Measurements from ENCODE around the gene MCF2L2.
A peak's percentile ranks its signal among the peaks of the same experiment; 100 is the strongest.
"Not testable (repeated sequence)": the region's sequence is repeated elsewhere in the genome, so short reads cannot be mapped to it uniquely, and the experiment has no call there.

MCF2L2 gene

DNA sequence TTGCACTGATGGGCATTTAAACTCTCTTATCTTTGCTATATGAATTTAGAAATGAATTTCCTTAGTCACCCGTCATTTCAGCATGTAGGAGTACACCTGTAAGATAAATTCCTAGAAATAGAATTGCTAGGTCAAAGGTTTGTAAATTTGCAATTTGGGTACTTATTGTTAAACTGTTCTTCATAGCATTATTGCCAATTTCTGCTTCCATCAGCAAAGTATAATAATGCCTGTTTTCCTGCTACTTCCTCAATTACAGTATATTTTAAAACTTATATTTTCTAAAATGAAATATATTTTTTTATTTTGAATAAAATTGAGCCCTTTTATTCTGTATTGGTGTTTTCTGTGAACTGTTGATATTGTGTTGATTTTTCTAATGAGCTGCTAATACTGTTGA, 16.3 kb upstream of the MCF2L2 start:
- DNase-seq (no peak), ATAC-seq (no peak)

DNA sequence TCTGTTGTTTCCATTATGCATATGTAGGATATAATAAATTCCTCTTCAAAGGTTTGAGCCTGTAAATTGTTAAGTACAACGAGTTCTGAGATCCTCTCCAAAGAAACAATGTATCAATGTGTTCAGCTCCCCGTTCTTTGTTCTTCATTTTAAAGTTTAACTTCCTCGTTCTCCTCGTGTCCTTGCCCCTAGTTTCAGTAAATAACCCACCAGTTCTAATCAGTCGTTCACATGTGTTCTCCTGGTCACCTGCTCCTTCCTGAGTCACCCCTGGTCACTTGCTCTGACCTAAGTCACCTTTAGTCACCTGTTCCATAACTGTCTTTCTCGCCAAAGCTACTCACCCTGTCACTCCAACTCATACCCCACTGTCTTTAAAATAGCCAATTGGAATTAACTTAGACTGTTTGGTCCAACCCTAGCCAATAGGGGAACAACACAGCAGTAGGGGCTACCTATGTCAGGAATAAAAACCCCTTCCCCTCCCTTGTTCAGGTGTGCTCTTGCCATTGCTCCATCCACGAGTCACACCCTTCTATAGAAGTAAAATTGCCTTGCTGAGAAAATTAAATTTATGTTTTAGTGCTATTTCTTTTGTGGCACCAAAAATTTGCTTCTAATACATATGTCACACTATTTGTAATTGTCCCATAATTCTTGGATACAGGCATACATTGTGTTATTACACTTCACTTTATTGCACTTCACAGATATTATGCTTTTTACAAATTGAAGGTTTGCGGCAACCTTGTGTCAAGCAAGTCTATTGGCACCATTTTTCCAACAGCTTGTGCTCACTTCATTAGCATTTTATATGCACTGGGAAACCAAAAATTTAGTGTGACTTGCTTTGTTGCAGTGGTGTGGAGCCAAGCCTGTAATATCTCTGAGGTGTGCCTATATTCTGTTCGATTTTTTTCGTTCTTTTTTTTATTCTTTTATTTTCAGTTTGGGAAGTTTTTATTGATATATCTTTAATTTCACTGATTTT, 15.3 kb upstream of the MCF2L2 start:
- DNase-seq, result no peak
- no peak for ATAC-seq

- no peak for ATAC-seq
- DNase-seq, result no peak
Observed at GRCh38 chr3:183442994-183443393, 14.6 kb upstream of the MCF2L2 start.

DNA sequence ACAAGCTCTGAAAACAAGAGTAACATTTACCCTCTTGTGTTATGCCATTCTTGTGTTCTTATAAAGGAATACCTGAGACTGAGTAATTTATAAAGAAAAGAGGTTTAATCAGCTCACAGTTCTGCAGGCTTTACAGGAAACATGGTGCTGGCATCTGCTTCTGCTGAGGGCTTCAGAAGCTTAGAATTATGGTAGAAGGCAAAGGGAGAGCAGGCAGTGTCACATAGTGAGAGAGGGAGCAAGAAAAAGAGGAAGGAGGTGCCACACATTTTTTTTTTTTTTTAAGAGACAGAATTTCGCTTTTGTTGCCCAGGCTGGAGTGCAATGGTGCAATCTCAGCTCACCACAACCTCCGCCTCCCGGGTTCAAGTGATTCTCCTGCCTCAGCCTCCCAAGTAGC, 12.1 kb upstream of the MCF2L2 start:
- not testable (repeated sequence) for DNase-seq, ATAC-seq

DNA sequence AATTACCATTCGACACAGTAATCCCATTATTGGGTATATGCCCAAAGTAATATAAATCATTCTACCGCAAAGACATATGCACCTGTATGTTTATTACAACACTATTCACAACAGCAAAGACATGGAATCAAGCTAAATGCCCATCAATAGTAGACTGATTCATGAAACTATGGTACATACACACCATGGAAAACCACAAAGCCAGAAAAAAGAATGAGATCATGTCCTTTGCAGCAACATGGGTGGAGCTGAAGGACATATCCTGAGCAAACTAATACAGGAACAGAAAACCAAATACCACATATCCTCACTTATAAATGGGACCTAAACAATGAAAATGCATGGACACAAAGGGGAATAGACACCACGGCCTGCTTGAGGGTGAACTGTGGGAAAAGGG, 11.1 kb upstream of the MCF2L2 start:
- DNase-seq (no peak), ATAC-seq (no peak)

DNA sequence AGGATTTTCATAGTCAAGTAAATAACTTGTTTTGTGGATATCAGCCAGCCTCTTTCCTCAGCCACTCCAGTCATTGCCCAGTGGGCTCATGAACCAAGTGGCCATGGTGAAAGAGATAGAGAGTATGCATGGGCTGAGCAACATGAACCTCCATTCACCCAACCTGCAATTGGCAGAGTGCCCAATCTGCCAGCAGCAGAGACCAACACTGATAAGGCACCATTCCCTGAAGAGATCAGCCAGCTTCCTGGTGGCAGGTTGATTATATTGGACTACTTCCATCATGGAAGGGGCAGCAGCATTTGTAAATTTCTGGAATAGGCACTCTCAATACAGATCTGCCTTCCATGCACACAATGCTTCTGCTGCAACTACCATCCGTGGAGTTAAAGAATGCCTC, 10.3 kb upstream of the MCF2L2 start:
- no peak for DNase-seq
- no peak for ATAC-seq

GRCh38 chr3:183437666-183438564, 9.5 kb upstream of the MCF2L2 start:
- DNase-seq (no peak), ATAC-seq (no peak)

GRCh38 chr3:183437061-183437460, 8.6 kb upstream of the MCF2L2 start:
- no peak for ATAC-seq

GRCh38 chr3:183435661-183436060, 7.2 kb upstream of the MCF2L2 start:
- ATAC-seq (peak; percentile 73), DNase-seq (no peak)

More at GRCh38 chr3:183437061-183437460, 8.6 kb upstream of the MCF2L2 start:
- no peak for DNase-seq

DNA sequence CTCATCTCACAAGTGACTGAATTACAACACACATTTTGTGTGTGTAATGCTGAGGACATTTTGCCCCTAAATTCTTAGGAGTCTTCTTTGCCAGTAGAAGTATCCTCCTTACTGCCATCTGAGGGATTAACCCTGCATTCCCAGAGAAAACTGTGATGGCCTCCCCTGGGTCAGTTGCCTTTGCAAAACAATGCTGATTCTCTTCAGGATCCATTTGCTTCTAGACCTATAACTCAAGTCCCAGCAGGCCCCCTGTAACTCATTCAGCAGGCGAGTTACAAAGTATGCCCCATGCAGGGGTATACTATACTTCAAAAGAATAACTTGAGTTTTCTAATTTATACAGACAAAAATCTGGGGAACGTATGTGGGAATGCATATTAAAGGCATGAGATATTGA, 6.6 kb upstream of the MCF2L2 start:
- ATAC-seq (no peak), DNase-seq (no peak)

DNA sequence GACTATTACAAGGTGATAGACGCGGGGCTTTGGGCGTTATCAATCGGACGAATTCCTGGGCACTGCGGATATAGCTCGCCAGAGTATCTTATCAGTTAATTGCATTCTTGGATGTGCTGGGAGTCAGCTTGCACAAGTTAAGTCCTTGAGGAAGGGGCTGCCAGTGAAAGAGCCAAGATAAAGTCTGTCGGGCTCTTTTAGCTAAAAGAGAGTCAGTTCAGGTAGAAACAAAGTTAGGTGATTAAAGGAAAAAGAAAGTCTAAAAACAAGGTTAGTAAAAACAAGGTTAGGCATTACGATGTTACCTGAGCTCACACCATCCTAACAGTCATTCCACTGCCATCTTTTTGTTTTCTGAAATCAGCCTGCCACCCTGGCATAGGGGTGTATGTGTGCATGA, 6.1 kb upstream of the MCF2L2 start:
- ATAC-seq (no peak), DNase-seq (no peak)

GRCh38 chr3:183430325-183430957, 2.0 kb upstream of the MCF2L2 start:
- peak; percentile 74 for ATAC-seq
- peak; percentile 12 for DNase-seq

DNA sequence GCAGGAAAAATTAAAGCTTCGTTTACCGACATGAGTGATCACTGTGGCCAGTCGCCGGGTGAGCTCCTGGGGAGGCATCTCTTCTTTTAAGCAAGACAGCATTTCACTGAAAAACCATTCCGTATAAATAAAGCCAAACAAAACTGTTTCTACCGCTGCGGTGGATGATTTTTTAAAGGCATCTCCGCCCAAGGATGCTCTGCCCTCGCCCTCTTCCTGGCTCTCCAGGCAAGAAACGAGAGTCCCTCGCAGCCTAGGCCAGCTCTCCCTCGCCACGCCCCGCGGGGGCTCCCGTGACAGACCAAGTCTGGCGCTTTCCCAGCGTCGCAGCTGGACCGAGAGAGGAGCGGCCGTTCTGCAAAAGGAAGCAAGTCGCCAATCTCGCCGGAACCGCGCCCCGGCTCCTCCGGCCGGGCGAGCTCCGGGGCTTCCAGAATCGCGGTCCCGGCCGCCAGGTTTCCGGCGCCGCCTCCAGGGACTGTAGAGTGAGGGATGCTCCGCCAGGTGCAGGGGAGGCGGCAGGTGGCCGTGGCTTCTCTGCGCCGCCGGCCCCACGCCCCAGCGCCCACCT, 458 bp downstream of the MCF2L2 start:
- peak; percentile 39 for DNase-seq
- peak; percentile 17 for ATAC-seq

DNA sequence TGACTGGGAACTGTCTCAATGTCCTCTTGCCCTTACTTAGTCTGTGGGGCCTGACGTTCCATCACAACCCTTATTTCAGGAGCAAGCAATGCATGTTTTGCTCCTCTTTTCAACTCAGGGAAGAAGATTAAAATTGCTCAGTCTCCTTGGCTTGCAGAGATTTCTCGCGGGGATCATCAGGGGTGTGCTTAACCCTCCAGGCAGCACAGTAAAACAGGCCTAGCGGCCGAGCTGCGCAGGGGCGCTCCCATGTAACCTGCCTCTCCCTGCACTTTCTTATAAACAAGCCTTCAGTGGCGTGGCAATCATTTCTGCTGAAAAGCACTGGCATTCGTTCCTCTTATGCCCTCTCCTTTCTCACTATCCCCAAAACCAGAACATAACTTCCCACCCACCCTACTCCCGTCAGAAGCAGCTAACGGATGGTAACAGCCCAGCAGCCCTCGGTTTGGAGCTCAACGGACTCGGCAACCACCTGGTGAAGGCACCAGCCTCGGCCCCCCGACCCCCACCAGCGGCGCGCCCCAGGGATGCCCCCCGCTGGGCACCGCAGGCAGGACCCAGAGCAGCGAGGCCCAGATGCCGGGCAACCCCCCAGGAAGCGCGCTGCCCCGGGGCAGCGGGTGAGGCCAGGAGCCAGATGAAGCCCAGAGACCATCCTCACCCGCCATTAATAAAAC, 1.1 kb downstream of the MCF2L2 start:
- no peak for ATAC-seq
- no peak for DNase-seq

- DNase-seq, ATAC-seq: not testable (repeated sequence)
Observed at GRCh38 chr3:183418807-183419206, 9.6 kb downstream of the MCF2L2 start.

- no peak for ATAC-seq
- no peak for DNase-seq
Observed at GRCh38 chr3:183411216-183411922, 17.1 kb downstream of the MCF2L2 start.

GRCh38 chr3:183410759-183411158, 17.7 kb downstream of the MCF2L2 start:
- ATAC-seq (no peak), DNase-seq (no peak)

GRCh38 chr3:183410280-183410679, 18.1 kb downstream of the MCF2L2 start:
- DNase-seq (no peak), ATAC-seq (no peak)

DNA sequence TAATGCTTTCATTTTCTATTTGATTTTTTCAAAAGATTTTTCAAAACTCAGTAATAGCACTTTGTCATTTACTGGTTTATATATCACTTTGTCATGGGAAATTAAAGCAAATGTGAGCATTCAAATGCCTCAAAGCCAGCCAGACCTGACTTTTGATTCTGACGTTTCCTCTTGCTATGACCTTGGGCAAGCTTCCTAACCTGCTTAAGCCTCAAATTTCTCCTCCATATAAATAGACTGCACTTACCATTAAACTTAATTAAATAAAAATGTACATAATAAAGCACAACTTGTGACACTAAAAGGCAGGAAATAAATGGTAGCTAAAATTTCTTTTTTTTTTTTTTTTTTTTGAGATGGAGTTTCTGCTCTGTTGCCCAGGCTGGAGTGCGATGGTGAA, 19.2 kb downstream of the MCF2L2 start:
- DNase-seq (no peak), ATAC-seq (no peak)

GRCh38 chr3:183401678-183402077, 26.7 kb downstream of the MCF2L2 start:
- ATAC-seq, result no peak
- DNase-seq, result no peak

GRCh38 chr3:183400352-183400751, 28.1 kb downstream of the MCF2L2 start:
- ATAC-seq (no peak), DNase-seq (no peak)
